ENCODE measurements around the gene MPDU1. TPM values are rescaled to one million over a fixed set of nuclear protein-coding genes. Genes with fewer than 3 reads are reported as not detected.

Gene MPDU1
- total and polyA plus RNA-seq, 2 of the 13 experiments (the other 11 are each of a cell fraction or from before 2014, with no cell fraction given) = 112 to 167 TPM

GRCh38 chr17:7573324-7574080 lies 10.2 kb upstream of the MPDU1 start (continued):
- no peak for TF ChIP-seq THRA (CRISPR knock-in tag; IDR thresholded peaks at IDR 0.05; ENCODE audit: borderline replicate concordance)
- no peak for TF ChIP-seq SNAPC5 (CRISPR knock-in tag; IDR thresholded peaks at IDR 0.05; ENCODE audit: borderline replicate concordance)
- peak; percentile 98 for TF ChIP-seq CEBPG (CRISPR knock-in tag; IDR thresholded peaks at IDR 0.05)
- no peak for TF ChIP-seq RCOR2 (CRISPR knock-in tag; IDR thresholded peaks at IDR 0.05)
- TF ChIP-seq ZMYM3 (CRISPR knock-in tag; IDR thresholded peaks at IDR 0.05) = no peak
- no peak; the same call in 1 of the 2 replicates for TF ChIP-seq ATF2 (CRISPR knock-in tag; IDR thresholded peaks at IDR 0.05)
- peak; percentile 90 for TF ChIP-seq YEATS2 (CRISPR knock-in tag; IDR thresholded peaks at IDR 0.05; ENCODE audit: borderline replicate concordance)
- no peak for TF ChIP-seq ZNF253 (CRISPR knock-in tag; IDR thresholded peaks at IDR 0.05; ENCODE audit: borderline replicate concordance)
- peak; percentile 21; the same call in 1 of the 2 replicates for TF ChIP-seq CTCF (CRISPR knock-in tag; IDR thresholded peaks at IDR 0.05)
- peak; percentile 97 for TF ChIP-seq ZNF740 (CRISPR knock-in tag; IDR thresholded peaks at IDR 0.05)
- no peak for TF ChIP-seq FOXM1 (CRISPR knock-in tag; IDR thresholded peaks at IDR 0.05)
- TF ChIP-seq RXRA (CRISPR knock-in tag; IDR thresholded peaks at IDR 0.05) = peak; percentile 67
- no peak for TF ChIP-seq ZNF883 (CRISPR knock-in tag; IDR thresholded peaks at IDR 0.05; ENCODE audit: not compliant biosample characterization)
- TF ChIP-seq ZFP36L2 (CRISPR knock-in tag; IDR thresholded peaks at IDR 0.05) = no peak
- TF ChIP-seq AKNA (CRISPR knock-in tag; IDR thresholded peaks at IDR 0.05; ENCODE audit: borderline replicate concordance) = no peak
- no peak for TF ChIP-seq ZNF207 (IDR thresholded peaks at IDR 0.05; ENCODE audit: borderline replicate concordance)
- TF ChIP-seq SP140L (CRISPR knock-in tag; IDR thresholded peaks at IDR 0.05; ENCODE audit: borderline replicate concordance) = no peak

Measured in HepG2 (cell line).